H1 (cell line): ENCODE measurements around the gene FHAD1. TPM values are rescaled to one million over a fixed set of nuclear protein-coding genes. Genes with fewer than 3 reads are reported as not detected.

Experiments used
- EZH2 ChIP-seq: fragments of 200-600 bp; sonication (generic); IDR thresholded peaks from 2 replicates; pipeline ENCODE4 v1.7.1; 2012; ENCODE audit warnings: low read depth, mild to moderate bottlenecking, moderate library complexity, low read length, inconsistent platforms; ENCODE audit not compliant: severe bottlenecking
- GABPA ChIP-seq: IDR thresholded peaks from 2 replicates; pipeline ENCODE4 v1.6.1; 2011; ENCODE audit warnings: mild to moderate bottlenecking, low read length, moderate library complexity, borderline replicate concordance; ENCODE audit not compliant: insufficient read depth
- MAFK ChIP-seq: IDR thresholded peaks from 2 replicates; pipeline ENCODE4 v1.6.1; 2012; ENCODE audit warnings: low read depth, mild to moderate bottlenecking, improper control_type of control experiment, low read length
- MAX ChIP-seq: IDR thresholded peaks from 2 replicates; pipeline ENCODE4 v1.6.1; 2012; ENCODE audit warnings: inconsistent platforms
- NANOG ChIP-seq: IDR thresholded peaks from 2 replicates; pipeline ENCODE4 v1.6.1; 2011; ENCODE audit warnings: low read length, low read depth, mild to moderate bottlenecking, inconsistent platforms; ENCODE audit not compliant: insufficient read depth, poor library complexity, severe bottlenecking
- RNF2 ChIP-seq: fragments of 200-900, 300-1000 bp; sonication (generic); IDR thresholded peaks from 2 replicates; pipeline ENCODE4 v1.7.1; 2016; ENCODE audit warnings: borderline replicate concordance, low read depth, mild to moderate bottlenecking, antibody characterized with exemption, low read length; ENCODE audit not compliant: poor library complexity, severe bottlenecking; ENCODE audit errors: missing control alignments
- TAF1 ChIP-seq: IDR thresholded peaks from 2 replicates; pipeline ENCODE4 v1.6.1; 2011; ENCODE audit warnings: mild to moderate bottlenecking, low read depth, low read length
- polyA plus RNA-seq, 7 experiments: library from polyadenylated mRNA; depleted of rRNA in 3 of 7; stranded (reverse) in 5 of 7; unstranded in 2 of 7; fragments of >200 nt in 5 of 7; fragments of 200-250 nt in 2 of 7; gene quantifications; 1 replicate in 5 of 7; 2 replicates in 1 of 7; 4 replicates in 1 of 7; pipeline versions ENCODE4 v1.2.1 to v1.2.3, GENCODE V29; 2011 to 2013; ENCODE audit warnings: missing spikeins in 2 of 7, mixed read lengths in 2 of 7
- total RNA-seq: library from RNA; stranded (reverse); fragmentation: NEBNext Ultra II Directional; extraction: Animal tissue kit (Norgen Biotek cat#: 25700); gene quantifications from 2 replicates; pipeline ENCODE4 v1.2.1, GENCODE V29; 2021
- TF ChIP-seq, protein P1 (sequence below): IDR thresholded peaks from 2 replicates; pipeline ENCODE4 v1.6.1; 2011; ENCODE audit warnings: low read length, improper control_type of control experiment

FHAD1 gene
- total and polyA plus RNA-seq, 2 of the 8 experiments (the other 6 are each of a cell fraction or from before 2014, with no cell fraction given) = 0.39 to 0.69 TPM

DNA sequence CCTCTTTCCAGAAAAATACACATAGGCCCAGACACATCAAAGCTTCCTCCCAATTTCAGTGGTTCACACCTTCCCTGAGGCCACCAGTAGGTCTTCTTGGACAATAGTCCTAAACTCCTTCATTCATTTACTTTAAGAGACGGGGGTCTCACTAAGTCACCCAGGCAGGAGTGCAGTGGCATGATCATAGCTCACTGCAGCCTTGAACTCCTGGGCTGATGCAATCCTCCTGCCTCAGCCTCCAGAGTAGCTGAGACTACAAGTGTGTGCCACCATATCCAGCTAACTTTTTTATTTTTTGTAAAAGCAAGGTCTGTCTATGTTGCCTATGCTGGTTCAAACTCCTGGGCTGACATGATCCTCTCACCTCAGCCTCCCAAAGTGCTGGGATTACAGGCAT lies 8.2 kb upstream of the FHAD1 start (continued):
- TF ChIP-seq, protein P1, sequence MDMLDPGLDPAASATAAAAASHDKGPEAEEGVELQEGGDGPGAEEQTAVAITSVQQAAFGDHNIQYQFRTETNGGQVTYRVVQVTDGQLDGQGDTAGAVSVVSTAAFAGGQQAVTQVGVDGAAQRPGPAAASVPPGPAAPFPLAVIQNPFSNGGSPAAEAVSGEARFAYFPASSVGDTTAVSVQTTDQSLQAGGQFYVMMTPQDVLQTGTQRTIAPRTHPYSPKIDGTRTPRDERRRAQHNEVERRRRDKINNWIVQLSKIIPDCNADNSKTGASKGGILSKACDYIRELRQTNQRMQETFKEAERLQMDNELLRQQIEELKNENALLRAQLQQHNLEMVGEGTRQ = no peak
- TF ChIP-seq MAX (no peak), GABPA (no peak), MAFK (no peak), NANOG (no peak), EZH2 (no peak), RNF2 (no peak), TAF1 (no peak)
